GM23338 (cell line): ENCODE data around the gene CAMSAP2.

ENCODE experiments used
- EZH2 ChIP-seq: fragments of 200-600 bp; sonication (generic); IDR thresholded peaks from one replicate; pipeline ENCODE4 v1.8.0; 2017; ENCODE audit warnings: antibody characterized with exemption, mild to moderate bottlenecking, low read depth; ENCODE audit not compliant: unreplicated experiment
- EZH2phosphoT487 ChIP-seq: fragments of 200-600 bp; sonication (generic); IDR thresholded peaks from one replicate; pipeline ENCODE4 v1.8.1; 2018; ENCODE audit warnings: antibody characterized with exemption; ENCODE audit not compliant: unreplicated experiment
- JUNB ChIP-seq: IDR thresholded peaks from one replicate; pipeline ENCODE4 v1.6.1; 2016; ENCODE audit warnings: antibody characterized with exemption; ENCODE audit not compliant: unreplicated experiment
- NANOG ChIP-seq: IDR thresholded peaks from 2 replicates; pipeline ENCODE4 v1.6.1; 2016; ENCODE audit warnings: antibody characterized with exemption, borderline replicate concordance
- POLR2AphosphoS5 ChIP-seq: IDR thresholded peaks from 2 replicates; pipeline ENCODE4 v1.6.1; 2016; ENCODE audit warnings: antibody characterized with exemption, low read depth
- STAT1 ChIP-seq: IDR thresholded peaks from one replicate; pipeline ENCODE4 v1.6.1; 2016; ENCODE audit warnings: antibody characterized with exemption; ENCODE audit not compliant: unreplicated experiment
- TF ChIP-seq, protein P1 (sequence below), 2 experiments: fragments of 200-600 bp in 1 of 2; sonication (generic) in 1 of 2; conservative IDR thresholded peaks; 2 replicates each; pipeline versions ENCODE4 v1.5.1 to v1.6.1; 2016 to 2017; ENCODE audit warnings: antibody characterized with exemption in 2 of 2, low read depth in 2 of 2, mild to moderate bottlenecking in 2 of 2, moderate library complexity in 1 of 2

DNA sequence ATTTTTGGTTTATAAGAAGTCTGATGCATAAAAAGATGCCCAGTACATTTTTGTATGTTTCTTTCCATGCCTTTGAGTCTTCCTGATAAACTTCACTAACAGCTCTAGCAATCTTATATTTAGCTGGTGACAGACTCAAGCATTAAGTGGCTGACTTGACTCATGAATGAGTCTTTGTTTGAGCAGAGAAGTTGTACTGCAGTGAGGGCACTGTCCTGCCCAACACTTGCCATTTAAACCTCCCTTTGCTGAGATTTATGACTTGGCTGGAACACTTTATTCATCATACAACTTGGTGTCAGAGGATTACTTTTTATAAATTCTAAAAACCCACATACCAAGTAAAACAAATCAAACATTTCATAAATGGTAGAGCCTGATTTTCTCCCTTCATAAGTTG lies 14.6 kb upstream of the CAMSAP2 start:
- TF ChIP-seq, protein P1, sequence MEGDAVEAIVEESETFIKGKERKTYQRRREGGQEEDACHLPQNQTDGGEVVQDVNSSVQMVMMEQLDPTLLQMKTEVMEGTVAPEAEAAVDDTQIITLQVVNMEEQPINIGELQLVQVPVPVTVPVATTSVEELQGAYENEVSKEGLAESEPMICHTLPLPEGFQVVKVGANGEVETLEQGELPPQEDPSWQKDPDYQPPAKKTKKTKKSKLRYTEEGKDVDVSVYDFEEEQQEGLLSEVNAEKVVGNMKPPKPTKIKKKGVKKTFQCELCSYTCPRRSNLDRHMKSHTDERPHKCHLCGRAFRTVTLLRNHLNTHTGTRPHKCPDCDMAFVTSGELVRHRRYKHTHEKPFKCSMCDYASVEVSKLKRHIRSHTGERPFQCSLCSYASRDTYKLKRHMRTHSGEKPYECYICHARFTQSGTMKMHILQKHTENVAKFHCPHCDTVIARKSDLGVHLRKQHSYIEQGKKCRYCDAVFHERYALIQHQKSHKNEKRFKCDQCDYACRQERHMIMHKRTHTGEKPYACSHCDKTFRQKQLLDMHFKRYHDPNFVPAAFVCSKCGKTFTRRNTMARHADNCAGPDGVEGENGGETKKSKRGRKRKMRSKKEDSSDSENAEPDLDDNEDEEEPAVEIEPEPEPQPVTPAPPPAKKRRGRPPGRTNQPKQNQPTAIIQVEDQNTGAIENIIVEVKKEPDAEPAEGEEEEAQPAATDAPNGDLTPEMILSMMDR (conservative IDR thresholded peaks at IDR 0.05; ENCODE audit: low read depth in 2 of 2) = no peak
- TF ChIP-seq EZH2 = no peak
- no peak for TF ChIP-seq STAT1
- no peak for TF ChIP-seq EZH2phosphoT487
- TF ChIP-seq NANOG = no peak
- no peak for TF ChIP-seq POLR2AphosphoS5
- TF ChIP-seq JUNB = no peak
